ENCODE measurements around the gene FEZ2.

FEZ2 gene

DNA sequence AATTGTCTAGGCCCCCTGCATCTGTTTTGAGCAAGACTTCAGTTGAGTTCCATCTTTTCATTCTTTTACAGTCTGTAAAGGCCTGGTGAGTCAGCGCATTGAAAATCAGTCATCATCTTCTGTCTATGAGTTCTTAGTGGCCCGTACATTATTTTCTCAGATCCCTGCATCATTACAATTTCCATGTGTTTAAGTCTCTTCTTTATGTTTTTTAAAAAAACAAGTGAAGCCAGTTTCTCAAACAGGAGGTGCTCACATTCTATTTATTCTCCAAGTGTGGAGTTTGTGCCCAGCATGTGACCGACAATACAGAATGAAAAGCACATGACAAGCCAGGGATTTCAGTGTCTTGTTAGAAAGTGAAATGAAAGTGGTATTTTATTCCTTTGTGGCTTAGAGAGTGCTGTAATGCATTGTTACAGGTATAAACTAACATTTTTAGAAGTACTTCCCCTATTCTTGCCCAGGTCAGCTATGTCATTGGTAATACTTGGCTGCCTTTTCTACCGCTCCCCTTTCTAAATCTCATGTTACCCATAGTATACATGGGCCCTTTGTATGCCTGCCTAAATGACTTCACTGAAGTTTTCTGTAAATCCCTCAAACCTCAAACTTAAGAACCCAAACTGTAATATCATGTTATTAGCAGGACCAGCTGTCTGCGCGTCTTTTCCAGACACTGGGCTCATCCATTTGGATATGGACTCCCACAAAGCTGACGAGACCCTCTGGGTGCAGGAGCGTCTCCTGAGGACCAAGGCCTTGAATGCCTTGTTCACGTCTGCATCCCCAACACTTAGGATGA, 67.6 kb downstream of the FEZ2 start:
- Histone ChIP-seq H3K9me3 (ENCODE audit: control insufficient read depth in 2 of 2, low read length in 2 of 2) (no peaks in the 10 kb centered on the region), H3K36me3 (ENCODE audit: control insufficient read depth in 2 of 2, insufficient read depth in 2 of 2, low read length in 2 of 2) (peaks cover 9 to 17% of the 10 kb centered on the region in 2 donors), H3K9ac (ENCODE audit: low read length in 2 of 2) (no peak overlapping the region), H3K27me3 (ENCODE audit: control insufficient read depth in 1 of 2, insufficient read depth in 2 of 2, low read length in 2 of 2) (no peaks in the 10 kb centered on the region), H3K27ac (ENCODE audit: low read length) (no peak overlapping the region), H3K4me1 (ENCODE audit: control insufficient read depth, insufficient read depth, low read length) (no peaks in the 10 kb centered on the region), H3K4me3 (ENCODE audit: low read length in 2 of 2) (no peak overlapping the region)

DNA sequence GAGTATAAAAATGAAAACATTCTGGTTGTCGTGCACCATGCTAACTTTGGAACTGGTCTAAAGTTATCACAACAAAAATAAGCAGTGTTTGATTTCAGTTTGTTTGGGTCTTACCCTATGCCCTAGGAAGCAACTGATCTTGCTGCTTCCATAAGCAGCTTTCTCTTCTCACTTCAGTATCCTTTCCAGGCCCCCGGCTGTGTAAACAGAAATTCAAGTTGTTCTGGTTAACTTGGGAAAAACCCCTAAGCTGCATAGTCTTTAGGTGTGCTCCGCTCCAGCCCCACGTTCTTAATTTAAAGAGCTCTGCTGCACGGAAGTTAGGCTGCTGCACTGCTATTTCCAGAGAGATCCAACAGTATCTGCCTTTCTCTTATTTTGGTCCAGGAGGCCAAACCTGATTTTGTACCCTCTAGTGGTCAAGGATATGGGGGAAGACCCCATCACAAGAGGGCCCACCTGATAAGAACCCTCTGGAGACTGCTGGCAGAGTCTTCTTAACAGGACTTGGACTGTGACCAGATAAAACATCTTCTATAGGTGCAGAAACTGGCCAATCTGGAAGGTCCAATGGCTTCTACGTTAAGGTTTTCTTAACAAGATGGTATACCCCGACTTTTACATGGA, 69.1 kb downstream of the FEZ2 start:
- Histone ChIP-seq H3K27me3 (ENCODE audit: control insufficient read depth in 1 of 2, insufficient read depth in 2 of 2, low read length in 2 of 2) (no peaks in the 10 kb centered on the region), H3K27ac (ENCODE audit: low read length) (no peak overlapping the region), H3K36me3 (ENCODE audit: control insufficient read depth in 2 of 2, insufficient read depth in 2 of 2, low read length in 2 of 2) (peaks cover 13 to 25% of the 10 kb centered on the region in 2 donors), H3K4me3 (ENCODE audit: low read length in 2 of 2) (no peak overlapping the region), H3K4me1 (ENCODE audit: control insufficient read depth, insufficient read depth, low read length) (no peaks in the 10 kb centered on the region), H3K9me3 (ENCODE audit: control insufficient read depth in 2 of 2, low read length in 2 of 2) (no peaks in the 10 kb centered on the region), H3K9ac (ENCODE audit: low read length in 2 of 2) (no peak overlapping the region)

- no peaks in the 10 kb centered on the region for H3K27me3 ChIP-seq (ENCODE audit: control insufficient read depth in 1 of 2, insufficient read depth in 2 of 2, low read length in 2 of 2)
- no peak overlapping the region for H3K27ac ChIP-seq (ENCODE audit: low read length)
- H3K9ac ChIP-seq (ENCODE audit: low read length in 2 of 2), result no peak overlapping the region
- no peaks in the 10 kb centered on the region for H3K9me3 ChIP-seq (ENCODE audit: control insufficient read depth in 2 of 2, low read length in 2 of 2)
- no peak overlapping the region for H3K4me3 ChIP-seq (ENCODE audit: low read length in 2 of 2)
- H3K36me3 ChIP-seq (ENCODE audit: control insufficient read depth in 2 of 2, insufficient read depth in 2 of 2, low read length in 2 of 2), result peaks cover 19 to 31% of the 10 kb centered on the region in 2 donors
- H3K4me1 ChIP-seq (ENCODE audit: control insufficient read depth, insufficient read depth, low read length), result no peaks in the 10 kb centered on the region
These were observed 69.7 kb downstream of the FEZ2 start for GRCh38 chr2:36528274-36528673.

DNA sequence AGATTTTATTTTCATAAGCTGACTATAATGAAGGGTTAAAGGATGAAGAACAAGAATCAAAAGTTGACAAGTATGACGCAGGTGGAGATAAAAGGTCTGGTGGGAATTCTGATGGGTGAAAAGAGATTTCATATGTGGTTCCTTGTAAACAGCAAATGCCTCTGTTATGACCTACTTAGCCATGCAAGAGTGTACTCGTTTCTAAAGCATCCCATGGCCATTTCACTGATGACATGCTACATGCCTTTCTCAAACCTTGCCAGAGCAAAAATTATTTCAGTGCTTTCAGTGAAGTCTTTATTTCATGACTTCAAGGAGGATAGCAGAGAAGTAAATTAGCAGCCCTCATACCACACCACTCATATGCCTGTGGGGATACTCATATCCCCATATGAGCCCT, 71.7 kb downstream of the FEZ2 start:
- no peak overlapping the region for H3K4me3 ChIP-seq (ENCODE audit: low read length in 2 of 2)
- H3K9me3 ChIP-seq (ENCODE audit: control insufficient read depth in 2 of 2, low read length in 2 of 2), result no peaks in the 10 kb centered on the region
- no peaks in the 10 kb centered on the region for H3K27me3 ChIP-seq (ENCODE audit: control insufficient read depth in 1 of 2, insufficient read depth in 2 of 2, low read length in 2 of 2)
- H3K27ac ChIP-seq (ENCODE audit: low read length), result no peak overlapping the region
- peaks cover 24 to 41% of the 10 kb centered on the region in 2 donors for H3K36me3 ChIP-seq (ENCODE audit: control insufficient read depth in 2 of 2, insufficient read depth in 2 of 2, low read length in 2 of 2)
- no peaks in the 10 kb centered on the region for H3K4me1 ChIP-seq (ENCODE audit: control insufficient read depth, insufficient read depth, low read length)
- H3K9ac ChIP-seq (ENCODE audit: low read length in 2 of 2), result no peak overlapping the region

- Histone ChIP-seq H3K27ac (ENCODE audit: low read length) (no peak overlapping the region), H3K9me3 (ENCODE audit: control insufficient read depth in 2 of 2, low read length in 2 of 2) (no peaks in the 10 kb centered on the region), H3K4me3 (ENCODE audit: low read length in 2 of 2) (no peak overlapping the region), H3K9ac (ENCODE audit: low read length in 2 of 2) (no peak overlapping the region), H3K36me3 (ENCODE audit: control insufficient read depth in 2 of 2, insufficient read depth in 2 of 2, low read length in 2 of 2) (peaks cover 25 to 47% of the 10 kb centered on the region in 2 donors), H3K27me3 (ENCODE audit: control insufficient read depth in 1 of 2, insufficient read depth in 2 of 2, low read length in 2 of 2) (no peaks in the 10 kb centered on the region), H3K4me1 (ENCODE audit: control insufficient read depth, insufficient read depth, low read length) (no peaks in the 10 kb centered on the region)
These were observed 72.7 kb downstream of the FEZ2 start for GRCh38 chr2:36525245-36525644.

DNA sequence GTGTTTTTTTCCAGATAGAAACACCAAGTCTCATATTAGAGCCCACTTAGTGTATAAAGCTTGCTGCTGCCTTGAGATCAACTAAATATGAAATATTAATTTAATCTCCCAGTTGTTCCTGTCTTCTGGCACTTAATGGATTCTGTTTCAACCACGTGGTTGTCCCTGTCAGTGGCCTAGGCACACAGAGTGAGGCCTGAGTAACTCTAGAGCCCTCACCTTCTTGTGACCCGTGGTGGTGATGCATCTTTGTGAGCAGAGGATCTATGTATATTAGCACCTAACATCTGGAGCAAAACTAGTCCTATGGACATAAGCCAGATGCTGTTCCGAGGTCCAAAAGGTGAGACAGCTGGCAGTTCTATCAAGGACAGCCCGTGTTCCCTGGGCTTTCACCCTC, 74.8 kb downstream of the FEZ2 start:
- peaks cover 39 to 53% of the 10 kb centered on the region in 2 donors for H3K36me3 ChIP-seq (ENCODE audit: control insufficient read depth in 2 of 2, insufficient read depth in 2 of 2, low read length in 2 of 2)
- H3K27me3 ChIP-seq (ENCODE audit: control insufficient read depth in 1 of 2, insufficient read depth in 2 of 2, low read length in 2 of 2), result no peaks in the 10 kb centered on the region
- no peak overlapping the region for H3K27ac ChIP-seq (ENCODE audit: low read length)
- H3K9me3 ChIP-seq (ENCODE audit: control insufficient read depth in 2 of 2, low read length in 2 of 2), result no peaks in the 10 kb centered on the region
- no peaks in the 10 kb centered on the region for H3K4me1 ChIP-seq (ENCODE audit: control insufficient read depth, insufficient read depth, low read length)
- no peak overlapping the region for H3K9ac ChIP-seq (ENCODE audit: low read length in 2 of 2)
- no peak overlapping the region for H3K4me3 ChIP-seq (ENCODE audit: low read length in 2 of 2)

DNA sequence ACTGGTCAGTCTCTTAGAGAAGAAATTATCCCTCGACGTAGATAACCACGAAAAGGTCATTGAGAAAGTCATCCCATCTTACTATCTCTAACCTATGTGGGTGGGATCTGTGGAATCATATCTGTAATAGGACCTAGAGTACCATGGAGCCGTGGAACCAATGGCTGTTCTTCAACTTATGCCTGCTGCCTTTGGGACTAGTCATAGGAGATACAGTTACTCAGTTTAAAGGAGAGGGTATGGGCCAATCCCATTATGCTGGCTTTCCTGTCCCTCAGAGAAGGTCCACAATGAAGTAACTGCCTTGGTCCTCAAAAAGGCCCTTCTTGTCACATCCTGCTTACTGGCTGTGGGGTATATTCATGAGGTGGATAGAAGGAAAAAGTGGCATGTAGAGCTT, 77.5 kb downstream of the FEZ2 start:
- Histone ChIP-seq H3K9me3 (ENCODE audit: control insufficient read depth in 2 of 2, low read length in 2 of 2) (no peaks in the 10 kb centered on the region), H3K27me3 (ENCODE audit: control insufficient read depth in 1 of 2, insufficient read depth in 2 of 2, low read length in 2 of 2) (no peaks in the 10 kb centered on the region), H3K4me1 (ENCODE audit: control insufficient read depth, insufficient read depth, low read length) (no peaks in the 10 kb centered on the region), H3K36me3 (ENCODE audit: control insufficient read depth in 2 of 2, insufficient read depth in 2 of 2, low read length in 2 of 2) (peaks cover 58 to 64% of the 10 kb centered on the region in 2 donors), H3K27ac (ENCODE audit: low read length) (no peak overlapping the region), H3K4me3 (ENCODE audit: low read length in 2 of 2) (no peak overlapping the region), H3K9ac (ENCODE audit: low read length in 2 of 2) (no peak overlapping the region)

DNA sequence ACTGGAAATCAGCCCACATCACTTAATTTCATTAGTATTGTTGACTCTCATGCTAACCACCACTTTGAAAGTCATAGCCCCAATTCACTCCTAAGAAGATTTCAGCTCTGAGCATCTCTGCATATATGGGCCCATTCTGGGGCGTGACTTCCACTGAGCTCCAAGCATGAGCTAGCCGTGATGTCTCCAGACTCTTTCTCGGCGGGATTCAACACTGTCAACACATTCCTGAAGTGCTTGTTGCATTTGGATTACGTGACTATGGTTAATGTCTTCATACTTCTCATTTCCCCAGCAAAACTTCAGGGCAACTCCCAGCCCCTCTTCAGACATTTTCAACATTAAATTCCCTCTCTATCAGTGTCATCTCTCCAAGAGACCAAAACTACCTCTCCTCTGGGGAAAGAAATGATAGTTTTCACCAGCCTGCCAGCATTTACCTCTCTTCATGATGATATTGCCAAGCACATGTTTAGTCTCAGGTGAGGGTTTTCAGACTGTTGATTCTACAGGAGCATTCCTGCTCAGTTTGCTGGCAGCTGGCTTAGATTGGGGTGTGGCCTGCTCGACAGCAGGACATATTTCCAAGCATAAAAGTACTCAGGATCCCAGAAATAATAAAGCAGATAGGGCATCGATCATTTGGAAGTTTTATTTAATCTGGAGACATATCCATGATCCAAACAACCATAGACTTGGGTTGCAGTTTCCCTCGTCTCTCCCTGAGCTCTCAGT, 81.7 kb downstream of the FEZ2 start:
- no peaks in the 10 kb centered on the region for H3K9me3 ChIP-seq (ENCODE audit: control insufficient read depth in 2 of 2, low read length in 2 of 2)
- peaks cover 65 to 69% of the 10 kb centered on the region in 2 donors for H3K36me3 ChIP-seq (ENCODE audit: control insufficient read depth in 2 of 2, insufficient read depth in 2 of 2, low read length in 2 of 2)
- no peak overlapping the region for H3K27ac ChIP-seq (ENCODE audit: low read length)
- no peaks in the 10 kb centered on the region for H3K4me1 ChIP-seq (ENCODE audit: control insufficient read depth, insufficient read depth, low read length)
- H3K4me3 ChIP-seq (ENCODE audit: low read length in 2 of 2), result no peak overlapping the region
- no peak overlapping the region for H3K9ac ChIP-seq (ENCODE audit: low read length in 2 of 2)
- H3K27me3 ChIP-seq (ENCODE audit: control insufficient read depth in 1 of 2, insufficient read depth in 2 of 2, low read length in 2 of 2), result no peaks in the 10 kb centered on the region

DNA sequence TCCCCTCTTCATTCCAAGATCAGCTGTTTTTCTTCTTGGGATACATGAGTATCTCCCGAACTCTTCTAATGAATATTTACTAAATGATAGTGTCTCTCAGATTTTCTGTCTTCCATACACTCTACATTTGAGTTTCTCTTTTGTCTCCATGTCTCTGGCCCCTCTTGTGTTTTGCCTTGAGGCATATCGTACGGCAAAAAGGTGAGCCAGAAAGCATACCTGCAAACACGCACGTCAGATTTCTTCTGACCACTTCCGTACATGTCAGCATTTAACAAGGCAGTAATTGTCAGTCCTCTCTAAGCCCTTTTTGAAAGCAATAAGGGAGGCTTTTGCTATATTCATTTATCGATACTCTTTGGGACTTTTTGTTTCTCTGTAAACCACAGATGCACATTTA, 82.4 kb downstream of the FEZ2 start:
- no peak overlapping the region for H3K9ac ChIP-seq (ENCODE audit: low read length in 2 of 2)
- no peaks in the 10 kb centered on the region for H3K4me1 ChIP-seq (ENCODE audit: control insufficient read depth, insufficient read depth, low read length)
- H3K27me3 ChIP-seq (ENCODE audit: control insufficient read depth in 1 of 2, insufficient read depth in 2 of 2, low read length in 2 of 2), result no peaks in the 10 kb centered on the region
- H3K4me3 ChIP-seq (ENCODE audit: low read length in 2 of 2), result no peak overlapping the region
- no peaks in the 10 kb centered on the region for H3K9me3 ChIP-seq (ENCODE audit: control insufficient read depth in 2 of 2, low read length in 2 of 2)
- H3K27ac ChIP-seq (ENCODE audit: low read length), result no peak overlapping the region
- H3K36me3 ChIP-seq (ENCODE audit: control insufficient read depth in 2 of 2, insufficient read depth in 2 of 2, low read length in 2 of 2), result peaks cover 61 to 67% of the 10 kb centered on the region in 2 donors

GRCh38 chr2:36513661-36514060, 84.3 kb downstream of the FEZ2 start:
- no peak overlapping the region for H3K4me3 ChIP-seq (ENCODE audit: low read length in 2 of 2)
- no peak overlapping the region for H3K9ac ChIP-seq (ENCODE audit: low read length in 2 of 2)
- H3K27ac ChIP-seq (ENCODE audit: low read length), result no peak overlapping the region
- H3K36me3 ChIP-seq (ENCODE audit: control insufficient read depth in 2 of 2, insufficient read depth in 2 of 2, low read length in 2 of 2), result peaks cover 51 to 53% of the 10 kb centered on the region in 2 donors
- no peaks in the 10 kb centered on the region for H3K27me3 ChIP-seq (ENCODE audit: control insufficient read depth in 1 of 2, insufficient read depth in 2 of 2, low read length in 2 of 2)
- H3K4me1 ChIP-seq (ENCODE audit: control insufficient read depth, insufficient read depth, low read length), result no peaks in the 10 kb centered on the region
- no peaks in the 10 kb centered on the region for H3K9me3 ChIP-seq (ENCODE audit: control insufficient read depth in 2 of 2, low read length in 2 of 2)

All from stomach smooth muscle (tissue), 2 donors.